GM19397 (cell line): ENCODE results near the gene ITGA1.
A peak's percentile ranks its signal among the peaks of the same experiment; 100 is the strongest.
"Not testable (repeated sequence)": the region's sequence is repeated elsewhere in the genome, so short reads cannot be mapped to it uniquely, and the experiment has no call there.

ENCODE experiments used
- ATAC-seq: cut with Tn5 transposase; IDR thresholded peaks from one replicate; pipeline ENCODE4 v1.9.1; 2021; ENCODE audit warnings: mild to moderate bottlenecking, moderate library complexity; ENCODE audit not compliant: unreplicated experiment

The ITGA1 gene

DNA sequence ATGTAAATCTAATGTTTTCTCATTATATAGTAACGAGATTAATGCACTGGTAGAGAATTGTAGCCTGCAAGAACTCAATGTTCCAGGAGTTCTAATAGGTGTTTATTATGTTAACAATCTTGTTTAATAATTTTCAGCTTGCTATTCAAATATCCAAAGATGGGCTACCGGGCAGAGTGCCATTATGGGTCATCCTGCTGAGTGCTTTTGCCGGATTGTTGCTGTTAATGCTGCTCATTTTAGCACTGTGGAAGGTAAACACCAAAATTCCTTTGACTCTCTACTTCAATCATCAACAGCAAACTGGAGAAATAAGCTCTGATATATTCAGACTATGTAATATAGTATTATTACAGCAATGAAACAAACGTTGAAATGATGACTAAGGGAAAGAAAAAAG lies 159.5 kb downstream of the ITGA1 start:
- no peak for ATAC-seq

DNA sequence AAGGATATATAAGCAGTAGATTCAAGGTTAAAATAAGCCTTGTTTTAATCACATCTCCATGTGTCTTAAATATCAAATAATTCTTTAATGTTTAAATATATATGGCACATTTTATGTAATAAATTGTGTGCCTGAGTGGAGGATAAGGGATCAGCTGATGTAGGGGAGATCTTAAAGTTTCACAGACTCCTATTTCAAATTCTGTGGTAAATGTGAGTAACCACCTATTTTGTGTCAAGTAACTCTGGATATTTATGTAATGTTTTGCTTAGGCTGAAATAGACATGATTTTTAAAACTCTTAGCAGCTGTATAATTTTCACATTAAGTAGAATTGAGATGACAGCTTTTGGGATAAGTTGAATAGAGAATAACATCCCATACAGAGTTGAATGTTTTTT lies 160.1 kb downstream of the ITGA1 start:
- no peak for ATAC-seq

DNA sequence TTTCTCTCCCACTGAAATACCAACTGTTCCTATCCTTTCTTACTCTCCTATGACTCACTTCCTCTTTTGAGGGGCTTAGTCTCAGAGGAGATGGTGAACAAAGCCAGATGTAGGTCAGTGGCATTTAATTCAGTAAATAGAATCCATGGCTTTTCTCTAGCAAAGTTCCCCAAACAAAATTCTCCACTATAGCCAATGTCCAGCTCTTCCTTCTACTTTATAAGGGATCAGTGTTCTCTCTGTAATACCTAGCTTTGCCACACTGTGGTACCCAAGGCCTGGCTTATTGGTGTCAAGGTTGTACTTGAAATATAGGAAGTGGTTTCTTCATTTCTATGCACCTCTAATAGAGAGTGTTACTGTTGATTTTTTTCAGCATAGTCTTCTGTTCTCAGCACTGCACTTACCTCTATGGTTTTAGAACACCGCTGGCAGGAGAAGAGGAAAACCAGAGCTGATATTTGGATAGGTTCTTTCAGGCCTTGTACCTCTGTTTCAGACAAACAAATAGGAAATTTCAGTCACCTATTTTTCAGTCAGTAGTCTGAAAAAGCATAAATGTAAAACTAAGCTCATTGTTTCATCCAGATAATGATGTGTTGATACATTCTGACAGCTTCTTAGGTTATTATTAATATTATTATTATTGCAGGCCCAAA lies 160.8 kb downstream of the ITGA1 start:
- peak; percentile 99 for ATAC-seq

DNA sequence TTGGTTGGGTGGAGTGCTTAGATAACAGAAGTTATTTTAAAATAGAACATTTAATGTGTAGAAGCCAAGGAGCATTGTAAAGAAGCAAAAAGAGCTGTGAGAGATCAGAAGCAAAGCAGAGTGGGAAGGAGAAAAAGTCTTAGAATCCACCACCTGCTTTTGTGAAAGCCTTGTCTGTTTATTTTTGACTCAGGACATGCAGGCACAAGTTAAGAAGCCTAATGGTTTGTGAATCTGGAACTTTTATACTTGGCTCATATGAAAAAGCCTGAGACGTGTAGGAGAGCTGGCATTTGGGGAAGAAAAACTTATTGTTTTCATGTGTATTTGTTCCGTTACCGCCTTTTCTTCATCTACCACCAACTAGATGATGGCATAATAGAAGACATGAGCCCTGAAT lies 163.0 kb downstream of the ITGA1 start:
- ATAC-seq: no peak

DNA sequence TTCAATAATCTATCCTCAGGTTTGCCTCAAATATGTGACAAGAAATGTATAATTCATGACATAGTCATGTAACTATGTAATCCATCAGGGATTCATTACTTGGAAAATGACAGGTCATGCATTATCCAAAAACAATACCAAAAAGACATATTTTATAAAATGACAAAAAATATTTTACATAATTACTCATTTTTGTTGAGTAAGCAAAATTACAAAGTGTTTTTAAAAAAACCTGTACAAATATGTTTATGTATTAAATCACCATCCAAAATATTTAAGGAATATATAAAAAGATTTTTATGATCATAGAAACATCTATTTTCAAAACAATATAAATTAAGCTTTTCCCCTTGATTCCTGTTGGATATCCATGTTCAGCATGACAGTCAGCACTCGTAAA lies 164.8 kb downstream of the ITGA1 start:
- ATAC-seq: no peak

DNA sequence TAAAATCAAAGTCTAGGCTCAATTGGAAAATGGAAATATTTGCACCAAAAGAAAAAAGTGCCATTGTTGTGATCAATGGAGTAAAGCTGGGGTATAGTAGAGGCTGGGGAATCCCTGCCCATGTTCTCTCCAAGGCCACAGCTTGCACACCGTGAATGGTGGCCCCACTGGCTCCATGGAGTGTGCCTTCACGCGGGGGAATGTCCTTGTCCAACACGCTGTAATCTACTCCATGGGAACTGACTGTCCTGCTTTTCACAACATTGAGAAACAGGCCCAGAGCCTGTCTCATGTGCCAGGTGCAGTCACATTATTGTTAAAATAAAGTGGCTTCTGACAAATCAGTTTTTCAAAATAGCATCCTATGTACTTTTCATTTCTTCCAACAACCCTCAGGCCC lies 168.3 kb downstream of the ITGA1 start:
- no peak for ATAC-seq

DNA sequence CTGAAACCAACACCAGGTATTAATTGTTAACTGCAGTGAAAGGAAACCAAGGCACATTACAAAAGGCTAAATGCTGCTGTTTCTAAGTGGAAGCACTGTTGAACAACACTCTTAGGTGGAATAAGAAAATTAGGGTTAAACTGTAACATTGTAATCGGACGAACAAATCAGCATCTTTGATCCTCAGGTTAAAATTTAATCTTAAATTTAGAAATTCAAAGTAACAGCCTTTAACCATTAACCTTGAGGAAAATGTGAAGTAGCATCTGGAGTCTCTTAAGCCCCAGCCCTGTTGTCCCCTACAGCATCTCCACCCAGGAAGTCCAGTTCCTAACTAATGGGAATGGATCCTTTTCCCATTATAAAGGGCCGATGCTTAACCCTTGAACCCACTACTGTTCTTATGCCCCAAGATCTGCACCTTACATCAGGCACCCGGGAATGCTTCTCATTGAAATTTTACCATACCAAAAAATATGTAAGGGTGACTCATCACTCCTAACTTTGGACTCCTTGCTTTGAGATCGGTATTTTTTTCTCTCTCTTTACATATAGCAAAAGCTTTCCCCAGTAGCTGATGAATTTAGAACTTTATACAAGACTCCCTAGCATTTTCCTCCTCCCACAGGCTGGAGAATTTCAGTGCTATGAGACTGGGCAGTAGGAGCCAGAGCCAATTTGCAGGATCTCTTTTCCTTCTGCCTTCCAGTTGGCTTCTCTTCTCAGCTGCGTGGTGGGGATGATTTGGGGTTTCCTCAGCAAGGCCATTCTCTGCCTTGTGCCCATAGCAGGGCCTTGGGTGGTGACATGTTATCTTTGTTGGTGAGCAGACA lies 169.4 kb downstream of the ITGA1 start:
- peak; percentile 78 for ATAC-seq

DNA sequence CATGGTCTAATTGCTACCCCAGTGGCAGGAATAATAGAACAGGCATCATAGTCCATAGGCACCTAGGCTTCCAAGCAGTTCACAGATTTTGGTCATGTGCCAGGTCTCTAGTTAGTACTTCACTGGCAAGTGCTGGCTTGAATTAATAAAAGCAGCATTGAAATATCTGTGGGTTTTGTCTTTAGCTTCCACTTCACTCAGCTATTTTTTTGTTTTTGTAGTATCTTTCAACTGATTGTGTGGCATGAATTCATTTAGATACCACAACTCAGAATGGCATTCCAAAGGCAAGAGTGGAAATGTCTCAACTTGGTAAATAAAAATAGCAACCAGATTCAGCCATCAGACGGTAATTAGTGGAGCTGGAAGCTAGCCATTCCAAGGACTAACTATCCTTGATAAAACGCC lies 173.6 kb downstream of the ITGA1 start:
- no peak for ATAC-seq

DNA sequence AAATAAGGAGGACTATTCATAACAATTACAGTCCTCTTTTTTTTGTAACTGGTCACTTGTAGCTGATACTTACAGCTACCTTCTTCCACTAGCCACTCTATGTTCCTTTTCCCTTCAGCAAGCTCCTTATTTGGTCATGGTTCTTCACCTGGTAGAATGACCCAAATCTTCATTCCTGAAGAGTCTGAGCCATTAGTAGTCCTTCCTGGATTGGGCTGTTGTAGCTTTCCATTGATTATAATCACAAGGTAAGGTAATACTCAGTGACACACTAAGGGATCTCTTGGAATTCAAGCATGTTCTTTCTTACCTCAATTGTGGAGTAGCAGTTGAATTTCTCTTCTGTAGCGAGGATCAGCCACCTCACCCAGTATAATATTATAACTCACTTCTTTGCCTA lies 175.9 kb downstream of the ITGA1 start:
- no peak for ATAC-seq

DNA sequence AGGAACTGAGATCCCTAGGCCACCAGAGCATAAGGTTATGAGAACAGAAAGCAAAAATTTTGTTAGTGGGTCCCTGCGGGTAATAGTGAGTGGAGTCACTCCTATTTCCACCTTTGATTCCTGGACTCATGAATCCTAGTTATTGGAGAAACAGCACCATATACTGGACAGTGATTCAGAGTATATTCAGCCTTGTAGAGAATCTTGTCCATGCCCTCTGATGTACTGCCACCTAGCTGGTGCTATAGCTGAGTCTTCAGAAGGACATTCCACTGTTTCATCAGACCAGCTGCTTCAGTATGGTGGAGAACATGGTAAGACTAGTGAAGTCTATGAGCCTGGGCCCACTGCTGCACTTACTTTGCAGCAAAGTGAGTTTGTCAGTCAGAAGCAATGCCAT lies 176.4 kb downstream of the ITGA1 start:
- ATAC-seq: no peak

DNA sequence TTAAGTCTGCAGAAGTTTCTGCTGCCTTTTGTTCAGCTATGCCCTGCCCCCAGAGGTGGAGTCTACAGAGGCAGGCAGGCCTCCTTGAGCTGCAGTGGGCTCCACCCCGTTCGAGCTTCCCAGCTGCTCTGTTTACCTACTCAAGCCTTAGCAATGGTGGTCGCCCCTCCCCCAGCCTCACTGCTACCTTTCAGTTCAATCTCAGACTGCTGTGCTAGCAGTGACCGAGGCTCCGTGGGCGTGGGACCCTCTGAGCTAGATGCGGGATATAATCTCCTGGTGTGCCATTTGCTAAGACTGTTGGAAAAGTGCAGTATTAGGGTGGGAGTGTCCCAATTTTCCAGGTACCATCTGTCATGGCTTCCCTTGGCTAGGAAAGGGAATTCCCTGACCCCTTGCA lies 188.4 kb downstream of the ITGA1 start:
- not testable (repeated sequence) for ATAC-seq

DNA sequence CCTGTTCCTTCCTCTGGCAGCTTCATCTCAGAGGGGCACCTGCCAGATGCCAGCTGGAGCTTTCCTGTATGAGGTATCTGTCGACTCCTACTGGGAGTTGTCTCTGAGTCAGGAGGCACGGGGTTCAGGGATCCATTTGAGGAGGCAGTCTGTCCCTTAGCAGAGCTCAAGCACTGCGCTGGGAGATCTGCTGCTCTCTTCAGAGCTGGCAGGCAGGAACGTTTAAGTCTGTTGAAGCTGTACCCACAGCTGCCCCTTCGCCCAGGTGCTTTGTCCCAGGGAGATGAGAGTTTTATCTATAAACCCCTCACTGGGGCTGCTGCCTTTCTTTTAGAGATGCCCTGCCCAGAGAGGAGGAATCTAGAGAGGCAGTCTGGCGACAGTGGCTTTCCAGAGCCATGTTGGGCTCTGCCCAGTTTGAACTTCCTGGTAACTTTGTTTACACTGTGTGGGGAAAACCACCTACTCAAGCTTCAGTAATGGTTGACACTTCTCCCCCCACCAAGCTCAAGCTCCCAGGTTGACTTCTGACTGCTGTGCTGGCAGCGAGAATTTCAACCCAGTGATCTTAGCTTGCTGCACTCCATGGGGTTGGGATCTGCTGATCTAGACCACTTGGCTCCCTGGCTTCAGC lies 189.7 kb downstream of the ITGA1 start:
- ATAC-seq: no peak

DNA sequence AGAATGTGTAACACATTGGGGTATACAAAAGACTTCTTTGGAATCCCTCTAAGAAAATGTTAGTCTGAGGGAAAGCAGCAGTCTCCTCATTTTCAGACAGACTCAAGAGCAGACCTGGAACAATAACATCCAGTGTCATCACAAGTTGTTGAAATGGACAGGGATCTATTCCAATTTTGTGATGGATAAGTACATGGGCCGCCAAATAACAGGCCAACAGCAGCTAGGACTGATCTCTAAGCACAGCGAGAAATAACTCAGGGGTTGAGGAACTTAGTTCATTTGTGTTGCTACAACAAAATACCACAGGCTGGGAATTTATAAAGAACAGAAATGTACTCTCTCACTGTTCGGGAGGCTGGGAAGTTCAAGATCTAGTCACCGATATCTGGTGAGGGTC lies 193.8 kb downstream of the ITGA1 start:
- no peak for ATAC-seq

DNA sequence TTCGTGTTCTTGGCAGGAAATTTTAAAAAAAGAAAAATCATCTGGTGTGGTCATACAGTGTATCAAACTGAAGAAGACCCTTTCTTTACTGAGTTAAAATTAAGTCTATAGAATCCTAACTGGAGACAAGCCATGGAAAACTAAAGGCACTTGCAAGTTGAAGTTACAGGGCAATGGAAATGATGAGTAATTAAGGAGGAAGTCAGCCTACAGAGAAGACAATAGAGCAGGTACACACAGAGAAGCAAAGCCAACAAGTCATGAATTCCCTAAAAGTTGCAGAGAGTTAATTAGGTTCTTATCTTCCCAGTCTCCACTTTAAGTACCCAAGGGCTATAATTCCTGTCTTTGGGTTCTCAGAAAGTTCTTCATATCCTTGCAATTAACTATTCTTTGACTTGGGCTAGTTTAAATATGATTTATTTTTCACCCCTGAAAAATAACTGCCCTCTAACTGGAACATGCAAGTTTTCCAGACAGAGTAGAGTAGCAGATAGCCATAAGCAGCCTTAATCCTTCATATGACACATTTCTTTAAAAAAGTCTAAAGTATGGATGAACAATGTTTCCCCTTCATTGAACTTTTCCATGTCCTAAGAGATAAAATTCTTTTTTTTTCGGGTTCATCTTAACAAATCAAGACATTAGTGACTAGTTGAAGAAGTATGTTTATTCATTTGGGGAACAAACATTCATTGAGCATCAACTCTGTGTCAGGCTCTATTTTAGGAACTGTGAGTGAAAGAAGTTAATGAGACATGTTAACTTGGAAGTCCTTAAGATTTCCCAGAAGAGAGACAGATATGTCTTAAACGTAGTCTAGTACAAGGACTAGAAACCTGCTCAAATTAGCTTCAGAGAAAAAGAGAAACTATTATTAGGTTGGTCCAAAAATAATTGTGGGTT lies 196.3 kb downstream of the ITGA1 start:
- no peak for ATAC-seq

DNA sequence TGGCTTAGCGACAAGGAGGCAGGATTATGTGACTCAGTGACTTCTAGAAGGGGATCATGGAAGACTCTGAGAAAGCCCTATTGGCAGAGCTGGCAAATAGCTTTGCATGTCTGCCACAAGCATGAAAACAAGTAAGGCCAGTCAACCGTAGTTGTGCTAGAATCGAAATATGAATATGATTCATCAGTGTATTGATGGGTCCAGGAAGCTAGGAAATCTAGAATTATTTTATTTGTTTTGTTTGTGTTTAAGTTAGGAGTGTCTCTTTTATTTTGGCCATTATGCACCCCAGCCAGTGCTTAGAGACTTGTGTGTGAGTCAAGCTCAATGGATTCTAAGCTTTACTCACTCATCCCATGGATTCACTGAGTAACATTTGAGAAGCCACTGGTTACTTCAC lies 197.6 kb downstream of the ITGA1 start:
- ATAC-seq: no peak

DNA sequence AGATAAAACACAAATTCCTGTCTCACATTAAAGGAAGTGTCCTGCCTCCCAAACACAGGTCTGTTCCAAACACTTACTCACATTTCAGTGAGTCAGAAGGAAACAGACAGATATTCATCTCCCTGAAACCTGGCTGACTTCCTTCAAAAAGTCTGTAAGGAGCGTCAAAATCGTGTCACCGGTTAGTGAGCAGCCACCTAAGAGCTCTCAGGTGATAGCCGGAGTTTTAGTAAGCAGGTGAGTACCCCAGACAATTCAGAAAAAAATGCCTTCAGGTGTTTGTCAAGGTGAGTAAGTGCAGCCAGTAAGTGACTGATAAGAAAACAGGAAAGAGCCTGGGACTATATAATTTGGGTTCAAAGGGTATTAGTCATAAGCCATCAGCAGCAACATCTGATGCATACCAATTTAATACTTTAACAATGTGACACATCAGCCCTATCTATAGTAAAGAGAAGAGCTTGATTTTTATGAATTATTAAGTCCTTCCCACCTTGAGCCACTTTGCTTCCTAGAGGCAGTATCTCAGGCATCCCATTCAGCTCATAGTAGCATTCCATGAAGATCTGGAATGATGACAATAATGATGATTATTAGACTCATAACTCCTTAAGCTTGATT lies 200.1 kb downstream of the ITGA1 start:
- no peak for ATAC-seq

DNA sequence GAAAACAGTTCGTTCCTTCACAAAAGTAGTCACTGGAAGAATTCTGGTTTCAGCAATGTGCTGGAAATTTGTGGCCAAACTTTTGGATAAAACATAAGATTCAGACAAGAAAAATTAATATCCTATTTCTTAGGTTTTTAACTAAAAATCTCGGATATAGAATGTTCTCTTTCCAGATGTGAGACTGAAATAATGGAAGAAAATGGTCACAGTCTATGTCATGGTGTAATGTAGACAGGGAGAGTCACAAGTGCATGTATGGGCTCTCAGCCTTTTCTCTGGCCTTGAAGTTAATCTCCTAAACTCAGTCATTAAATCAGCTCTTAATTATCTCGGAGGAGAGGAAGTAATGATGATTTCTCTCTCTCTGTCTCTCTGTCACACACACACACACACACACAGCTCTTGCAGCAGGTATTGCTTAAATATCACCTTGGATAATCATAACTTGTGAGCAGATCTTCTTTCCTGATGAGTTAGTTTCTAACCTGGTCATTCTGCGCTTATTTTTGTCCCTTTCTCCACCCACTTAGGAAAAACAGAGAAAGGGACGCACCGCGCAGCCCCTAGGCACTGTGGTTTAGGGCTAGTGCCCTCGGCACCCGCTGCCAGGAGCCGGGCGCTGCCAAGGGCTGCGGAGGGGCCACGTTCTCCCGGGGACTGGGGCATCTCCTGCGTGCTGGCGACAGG lies 200.8 kb downstream of the ITGA1 start:
- no peak for ATAC-seq

DNA sequence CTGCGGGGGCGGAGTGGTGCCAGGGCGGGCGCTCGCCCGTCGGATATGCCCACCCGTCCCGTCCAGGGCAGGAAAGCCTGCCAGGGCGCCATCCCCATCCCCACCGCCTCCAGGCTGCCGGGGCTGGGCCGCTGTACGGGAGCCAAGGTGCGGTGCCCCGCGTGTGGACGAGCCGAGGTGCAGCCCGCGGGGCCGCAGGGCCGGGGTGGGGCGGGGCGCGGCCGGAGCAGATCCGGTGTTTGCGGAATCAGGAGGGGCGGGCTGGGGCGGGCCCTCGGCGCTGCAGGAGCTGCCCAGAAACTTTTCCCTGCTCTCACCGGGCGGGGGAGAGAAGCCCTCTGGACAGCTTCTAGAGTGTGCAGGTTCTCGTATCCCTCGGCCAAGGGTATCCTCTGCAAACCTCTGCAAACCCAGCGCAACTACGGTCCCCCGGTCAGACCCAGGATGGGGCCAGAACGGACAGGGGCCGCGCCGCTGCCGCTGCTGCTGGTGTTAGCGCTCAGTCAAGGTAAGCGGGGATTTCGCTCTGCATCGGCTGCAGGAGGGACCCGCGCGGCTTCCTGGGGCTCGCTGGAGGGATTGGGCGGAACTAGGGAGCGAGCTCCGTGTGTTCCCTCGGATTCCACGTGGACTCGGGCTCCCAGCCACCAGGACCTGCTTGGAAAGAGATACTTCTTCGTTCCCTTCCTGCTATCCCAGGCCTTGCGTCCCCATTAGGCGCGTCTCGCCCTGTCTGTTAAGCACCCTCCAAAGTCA lies 201.5 kb downstream of the ITGA1 start, which contains the start of gene ITGA2:
ITGA2 (plus strand) TSS at position 328 of the 756 bp plus-strand sequence; CDS start at position 445, 117 bp downstream.
- ATAC-seq: peak; percentile 57
